Keratinocyte (primary cell): ENCODE results near the gene KIF21B. TPM values are rescaled to one million over a fixed set of nuclear protein-coding genes. Genes with fewer than 3 reads are reported as not detected.

Experiments used
- DNase-seq: peaks from one replicate; pipeline ENCODE4 v3.0.0-alpha.2; 2011; ENCODE audit warnings: low read depth, missing footprints, low spot score
- FAIRE-seq: peaks from 2 replicates; lab custom pipeline; 2011; peaks lifted over from hg19 to GRCh38; lab: Jason Lieb, UNC
- H2AFZ ChIP-seq: 2 replicates; pipeline ENCODE4 v1.6.0; 2012; ENCODE audit warnings: low read length, control low read depth, inconsistent platforms; ENCODE audit not compliant: control insufficient read depth
- H3K27ac ChIP-seq: 2 replicates; pipeline ENCODE4 v1.5.1; 2011; ENCODE audit warnings: low read length; ENCODE audit not compliant: control insufficient read depth, insufficient read depth
- H3K27me3 ChIP-seq: 3 replicates; pipeline ENCODE4 v1.6.0; 2011; ENCODE audit warnings: low read length; ENCODE audit not compliant: control insufficient read depth, insufficient read depth; ENCODE audit errors: extremely low read depth
- H3K36me3 ChIP-seq, 2 experiments: 2 replicates in 1 of 2; 3 replicates in 1 of 2; pipeline ENCODE4 v1.5.1; 2011; ENCODE audit warnings: low read length in 2 of 2, mild to moderate bottlenecking in 1 of 2; ENCODE audit not compliant: control insufficient read depth in 2 of 2, insufficient read depth in 2 of 2; ENCODE audit errors: extremely low read depth in 1 of 2
- H3K4me1 ChIP-seq: 3 replicates; pipeline ENCODE4 v1.5.1; 2011; ENCODE audit warnings: low read length; ENCODE audit not compliant: control insufficient read depth, insufficient read depth; ENCODE audit errors: extremely low read depth
- H3K4me2 ChIP-seq: 3 replicates; pipeline ENCODE4 v1.6.0; 2011; ENCODE audit warnings: low read depth, low read length; ENCODE audit not compliant: control insufficient read depth, insufficient read depth; ENCODE audit errors: extremely low read depth
- H3K4me3 ChIP-seq, 3 experiments: fragments of 200-600 bp in 1 of 3; sonication (generic) in 1 of 3; 2 replicates in 2 of 3; 3 replicates in 1 of 3; pipeline ENCODE4 v1.5.1; 2011 to 2016; ENCODE audit warnings: low read length in 3 of 3, mild to moderate bottlenecking in 3 of 3, control low read depth in 2 of 3, inconsistent platforms in 1 of 3, low read depth in 1 of 3, mixed read lengths in 1 of 3, mixed run types in 1 of 3, moderate library complexity in 1 of 3; ENCODE audit not compliant: control insufficient read depth in 2 of 3, insufficient read depth in 2 of 3; ENCODE audit errors: extremely low read depth in 1 of 3
- H3K79me2 ChIP-seq: 2 replicates; pipeline ENCODE4 v1.6.0; 2012; ENCODE audit warnings: low read length; ENCODE audit not compliant: control insufficient read depth, insufficient read depth
- H3K9ac ChIP-seq: 3 replicates; pipeline ENCODE4 v1.6.0; 2011; ENCODE audit warnings: low read length; ENCODE audit not compliant: control insufficient read depth, insufficient read depth; ENCODE audit errors: extremely low read depth
- H3K9me1 ChIP-seq: 3 replicates; pipeline ENCODE4 v1.6.0; 2011; ENCODE audit warnings: low read length; ENCODE audit not compliant: control insufficient read depth, insufficient read depth; ENCODE audit errors: extremely low read depth
- H3K9me3 ChIP-seq: 2 replicates; pipeline ENCODE4 v1.5.1; 2012; ENCODE audit warnings: low read depth, low read length; ENCODE audit not compliant: control insufficient read depth
- H4K20me1 ChIP-seq: 3 replicates; pipeline ENCODE4 v1.6.0; 2011; ENCODE audit warnings: low read length; ENCODE audit not compliant: control insufficient read depth, insufficient read depth; ENCODE audit errors: extremely low read depth
- CTCF ChIP-seq, 3 experiments: IDR thresholded peaks in 1 of 3; conservative IDR thresholded peaks in 1 of 3; optimal IDR thresholded peaks in 1 of 3; 2 replicates in 2 of 3; 3 replicates in 1 of 3; pipeline versions ENCODE3 to v1.5.1; 2011; ENCODE audit warnings: low read length in 3 of 3, mild to moderate bottlenecking in 3 of 3, moderate library complexity in 2 of 3, control low read depth in 1 of 3, inconsistent platforms in 1 of 3; ENCODE audit not compliant: insufficient read depth in 2 of 3; ENCODE audit errors: extremely low read depth in 1 of 3
- EZH2 ChIP-seq: IDR thresholded peaks from one replicate; pipeline ENCODE4 v1.6.1; 2012; ENCODE audit warnings: inconsistent platforms, mild to moderate bottlenecking, low read length, moderate library complexity
- dilution Hi-C: fragments of 300-500 bp; cut with MboI; formaldehyde crosslinking; loops from one replicate; pipeline ENCODE4 v1.7.0; 2020; ENCODE audit warnings: low sequenced_read_pairs; ENCODE audit not compliant: extremely low pct_ligation_motif_present
- polyA plus RNA-seq, 5 experiments: library from polyadenylated mRNA; depleted of rRNA in 3 of 5; stranded (reverse) in 3 of 5; stranded (forward) in 1 of 5; unstranded in 1 of 5; fragments of >200 nt; gene quantifications; 1 replicate in 1 of 5; 2 replicates in 3 of 5; 3 replicates in 1 of 5; pipeline versions ENCODE4 v1.2.1 to v1.2.3, GENCODE V29; 2011 to 2012; ENCODE audit warnings: missing spikeins in 2 of 5, low read depth in 1 of 5, low replicate concordance in 1 of 5

KIF21B gene
- polyA plus RNA-seq, 1 donor (not counting 4 experiments of a cell fraction or from before 2014, with no cell fraction given): 0.17 TPM

DNA sequence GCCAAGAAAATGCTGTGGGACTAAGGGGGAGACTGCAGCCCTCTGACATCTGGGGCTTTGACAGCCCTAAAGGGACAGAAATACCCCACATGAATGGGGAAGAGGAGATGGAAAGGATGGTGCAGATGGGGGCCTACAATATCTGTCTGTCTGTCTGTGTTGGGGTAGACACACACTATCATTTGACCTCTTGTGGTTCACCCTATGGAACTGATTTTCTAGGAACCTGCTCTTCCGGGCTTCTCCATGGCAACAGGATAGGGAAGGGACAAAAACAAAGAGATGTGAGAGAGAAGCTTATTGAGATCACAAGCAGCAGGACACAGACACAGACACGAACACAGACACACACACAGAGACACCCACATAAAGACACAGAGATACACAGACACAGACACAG is 17.1 kb downstream of the KIF21B start:
- Histone ChIP-seq H2AFZ (no peak overlapping the region), H3K27me3 (peaks cover 6% of the 10 kb centered on the region), H3K9me1 (no peaks in the 10 kb centered on the region), H3K79me2 (no peaks in the 10 kb centered on the region), H3K36me3 (no peaks in the 10 kb centered on the region), H3K9me3 (no peaks in the 10 kb centered on the region), H3K9ac (no peak overlapping the region), H3K4me3 (no peak overlapping the region), H3K4me1 (no peaks in the 10 kb centered on the region), H3K4me2 (no peak overlapping the region), H4K20me1 (no peaks in the 10 kb centered on the region), H3K27ac (no peak overlapping the region)
- TF ChIP-seq EZH2: no peak
- TF ChIP-seq CTCF (optimal IDR thresholded peaks at IDR 0.05 in 1 of 3, IDR thresholded peaks at IDR 0.05 in 1 of 3, conservative IDR thresholded peaks at IDR 0.05 in 1 of 3; ENCODE audit: extremely low read depth in 1 of 3, insufficient read depth in 2 of 3, low read length in 3 of 3): no peak
- dilution Hi-C loops: no loop called here
- FAIRE-seq: no peak
- no peak for DNase-seq

GRCh38 chr1:201004732-201005131 is 18.8 kb downstream of the KIF21B start:
- Histone ChIP-seq H3K4me3 (no peak overlapping the region), H3K9me3 (no peaks in the 10 kb centered on the region), H4K20me1 (no peaks in the 10 kb centered on the region), H3K9ac (no peak overlapping the region), H3K27ac (no peak overlapping the region), H2AFZ (no peak overlapping the region), H3K27me3 (peaks cover 6% of the 10 kb centered on the region), H3K79me2 (no peaks in the 10 kb centered on the region), H3K4me1 (no peaks in the 10 kb centered on the region), H3K4me2 (no peak overlapping the region), H3K9me1 (no peaks in the 10 kb centered on the region), H3K36me3 (no peaks in the 10 kb centered on the region)
- FAIRE-seq (no peak), DNase-seq (no peak)
- dilution Hi-C loops: no loop called here
- no peak for TF ChIP-seq CTCF (optimal IDR thresholded peaks at IDR 0.05 in 1 of 3, IDR thresholded peaks at IDR 0.05 in 1 of 3, conservative IDR thresholded peaks at IDR 0.05 in 1 of 3; ENCODE audit: extremely low read depth in 1 of 3, insufficient read depth in 2 of 3, low read length in 3 of 3)
- TF ChIP-seq EZH2: no peak
